ENCODE data around the gene SIDT1.

DNA sequence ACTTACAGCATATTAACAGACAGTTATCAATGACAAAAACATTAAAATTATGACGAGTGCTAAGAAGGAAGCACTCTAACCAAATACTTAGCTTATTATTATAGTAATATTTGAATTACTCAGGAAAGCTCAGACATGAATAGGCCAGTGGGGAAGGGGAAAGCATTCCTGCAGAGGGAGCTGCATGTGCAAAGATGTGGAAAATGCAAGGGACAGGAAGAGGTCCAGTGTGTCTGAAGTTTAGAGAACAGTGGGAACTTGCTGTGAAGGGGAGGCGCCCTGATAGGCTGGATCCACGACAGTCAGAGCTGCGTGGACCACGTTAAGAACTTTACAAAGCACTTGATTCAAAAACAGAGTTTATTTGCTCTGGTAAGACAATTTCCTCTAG lies 16.2 kb upstream of the SIDT1 start:
- no peak for TF ChIP-seq CTCF (IDR thresholded peaks at IDR 0.05)
- TF ChIP-seq EZH2 (IDR thresholded peaks at IDR 0.05), result no peak

Measured in neural progenitor cell (in vitro differentiated cells).